Measurements from ENCODE around the gene SORBS1.

DNA sequence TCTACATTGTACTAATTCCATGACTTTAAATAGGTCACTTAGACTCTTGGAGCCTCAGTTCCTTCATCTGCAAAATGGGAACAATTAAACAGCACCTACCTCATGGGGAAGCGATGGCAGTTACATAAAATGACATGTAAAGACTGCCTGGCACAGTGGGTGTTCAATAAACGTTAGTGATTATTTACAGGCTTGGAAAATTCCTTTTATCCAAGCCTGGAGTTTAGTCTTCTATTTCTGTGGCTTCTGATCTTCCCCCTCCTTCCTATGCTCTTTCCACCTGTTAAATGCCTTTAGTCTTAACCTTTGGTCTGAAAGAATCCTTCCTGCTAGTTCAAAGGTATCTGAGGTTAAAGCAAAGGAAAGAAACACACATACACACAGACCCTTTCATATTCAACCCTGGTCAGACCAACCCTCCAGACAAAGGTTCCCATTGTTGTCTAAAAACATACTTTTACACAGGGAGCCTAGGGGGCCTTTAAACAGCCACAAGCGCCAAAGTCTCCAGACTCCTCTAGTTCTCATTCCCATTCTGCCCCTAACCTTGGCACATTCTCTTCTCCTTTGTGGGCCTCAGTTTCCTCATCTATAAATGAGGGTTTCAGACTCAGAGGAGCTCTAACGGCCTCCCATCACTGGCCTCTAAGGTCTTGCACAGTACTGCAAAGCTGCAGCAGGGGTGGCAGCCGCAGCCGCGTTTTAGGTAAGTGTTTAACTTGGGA is 21.4 kb downstream of the SORBS1 start:
- TF ChIP-seq, protein P1, sequence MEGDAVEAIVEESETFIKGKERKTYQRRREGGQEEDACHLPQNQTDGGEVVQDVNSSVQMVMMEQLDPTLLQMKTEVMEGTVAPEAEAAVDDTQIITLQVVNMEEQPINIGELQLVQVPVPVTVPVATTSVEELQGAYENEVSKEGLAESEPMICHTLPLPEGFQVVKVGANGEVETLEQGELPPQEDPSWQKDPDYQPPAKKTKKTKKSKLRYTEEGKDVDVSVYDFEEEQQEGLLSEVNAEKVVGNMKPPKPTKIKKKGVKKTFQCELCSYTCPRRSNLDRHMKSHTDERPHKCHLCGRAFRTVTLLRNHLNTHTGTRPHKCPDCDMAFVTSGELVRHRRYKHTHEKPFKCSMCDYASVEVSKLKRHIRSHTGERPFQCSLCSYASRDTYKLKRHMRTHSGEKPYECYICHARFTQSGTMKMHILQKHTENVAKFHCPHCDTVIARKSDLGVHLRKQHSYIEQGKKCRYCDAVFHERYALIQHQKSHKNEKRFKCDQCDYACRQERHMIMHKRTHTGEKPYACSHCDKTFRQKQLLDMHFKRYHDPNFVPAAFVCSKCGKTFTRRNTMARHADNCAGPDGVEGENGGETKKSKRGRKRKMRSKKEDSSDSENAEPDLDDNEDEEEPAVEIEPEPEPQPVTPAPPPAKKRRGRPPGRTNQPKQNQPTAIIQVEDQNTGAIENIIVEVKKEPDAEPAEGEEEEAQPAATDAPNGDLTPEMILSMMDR (IDR thresholded peaks at IDR 0.05), result no peak
- no peak for TF ChIP-seq POLR2A (IDR thresholded peaks at IDR 0.05)
